ENCODE data around the gene DAGLB.
A peak's percentile ranks its signal among the peaks of the same experiment; 100 is the strongest.
"Not testable (repeated sequence)": the region's sequence is repeated elsewhere in the genome, so short reads cannot be mapped to it uniquely, and the experiment has no call there.

Gene DAGLB

GRCh38 chr7:6461946-6462550 lies 14.3 kb upstream of the DAGLB start:
- DNase-seq: no peak

- DNase-seq: no peak
Measured at GRCh38 chr7:6460990-6461584, 13.3 kb upstream of the DAGLB start.

DNA sequence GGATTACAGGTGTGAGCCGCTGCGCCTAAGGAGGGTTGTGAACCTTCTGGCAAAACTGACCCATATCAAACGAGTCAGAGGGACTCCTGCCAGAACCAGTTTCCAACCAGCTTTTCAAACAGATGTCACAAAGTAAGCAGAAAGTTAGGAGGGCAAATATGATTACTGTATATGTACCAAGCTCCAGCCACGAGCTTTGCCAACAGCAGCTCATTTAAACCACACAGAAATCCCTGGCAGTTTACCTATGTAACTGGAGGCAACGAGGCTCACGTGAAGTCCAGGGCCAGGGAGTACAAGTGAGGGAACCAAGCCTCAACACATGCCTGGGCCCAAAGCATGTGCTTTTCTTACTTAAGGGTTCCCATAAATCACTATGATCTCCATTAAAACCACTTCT lies 12.5 kb upstream of the DAGLB start:
- DNase-seq: no peak

GRCh38 chr7:6458676-6459075 lies 10.9 kb upstream of the DAGLB start:
- not testable (repeated sequence) for DNase-seq

- no peak for DNase-seq
Measured at GRCh38 chr7:6453734-6454133, 6.0 kb upstream of the DAGLB start.

DNA sequence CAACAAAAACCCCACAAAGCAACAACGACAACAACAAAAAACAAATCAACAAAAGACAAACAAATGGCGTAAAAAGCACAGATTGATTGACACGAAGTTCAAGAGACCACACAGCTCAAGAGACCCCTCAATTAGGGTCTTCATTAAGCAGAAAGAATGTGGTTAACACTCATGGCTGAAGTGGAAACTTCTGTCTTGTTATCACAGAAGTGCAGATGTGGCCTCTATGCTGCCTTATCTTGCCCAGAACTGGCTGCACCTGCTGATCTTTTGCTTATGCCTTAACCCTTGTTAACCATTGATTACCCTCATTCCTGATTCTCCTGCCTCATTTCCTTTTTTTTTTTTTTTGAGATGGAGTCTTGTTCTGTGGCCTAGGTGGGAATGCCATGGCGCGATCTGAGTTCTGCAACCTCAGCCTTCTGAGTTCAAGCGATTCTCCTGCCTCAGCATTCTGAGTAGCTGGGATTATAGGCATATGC lies 3.5 kb upstream of the DAGLB start:
- no peak for DNase-seq

DNA sequence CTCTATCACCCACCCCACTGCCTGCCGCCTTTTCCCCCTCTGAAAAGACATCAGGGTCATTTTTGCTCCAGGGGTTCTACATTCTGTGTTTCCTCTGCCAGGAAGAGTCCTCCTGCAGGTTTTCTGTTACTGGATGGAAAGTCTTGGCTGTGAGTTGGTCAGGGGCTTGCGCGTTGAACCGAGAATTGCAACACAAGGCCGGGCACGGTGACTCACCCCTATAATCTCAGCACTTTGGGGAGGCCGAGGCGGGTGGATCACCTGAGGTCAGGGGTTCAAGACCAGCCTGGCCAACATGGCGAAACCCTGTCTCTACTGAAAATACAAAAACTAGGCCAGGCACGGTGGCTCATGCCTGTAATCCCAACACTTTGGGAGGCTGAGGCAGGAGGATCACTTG lies 2.8 kb upstream of the DAGLB start:
- DNase-seq: not testable (repeated sequence)

DNA sequence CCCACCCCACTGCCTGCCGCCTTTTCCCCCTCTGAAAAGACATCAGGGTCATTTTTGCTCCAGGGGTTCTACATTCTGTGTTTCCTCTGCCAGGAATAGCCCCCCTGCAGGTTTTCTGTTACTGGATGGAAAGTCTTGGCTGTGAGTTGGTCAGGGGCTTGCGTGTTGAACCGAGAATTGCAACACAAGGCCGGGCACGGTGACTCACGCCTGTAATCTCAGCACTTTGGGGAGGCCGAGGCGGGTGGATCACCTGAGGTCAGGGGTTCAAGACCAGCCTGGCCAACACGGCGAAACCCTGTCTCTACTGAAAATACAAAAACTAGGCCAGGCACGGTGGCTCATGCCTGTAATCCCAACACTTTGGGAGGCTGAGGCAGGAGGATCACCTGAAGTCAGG lies 2.1 kb upstream of the DAGLB start:
- not testable (repeated sequence) for DNase-seq

- no peak for DNase-seq
Measured at GRCh38 chr7:6448943-6449543, 1.3 kb upstream of the DAGLB start.

- peak in 3 of 5 experiments; percentile 3 to 51 (median 9) for DNase-seq
Measured at GRCh38 chr7:6446838-6447580, 745 bp downstream of the DAGLB start.

- DNase-seq: no peak
Measured at GRCh38 chr7:6444516-6445269, 3.1 kb downstream of the DAGLB start.

DNA sequence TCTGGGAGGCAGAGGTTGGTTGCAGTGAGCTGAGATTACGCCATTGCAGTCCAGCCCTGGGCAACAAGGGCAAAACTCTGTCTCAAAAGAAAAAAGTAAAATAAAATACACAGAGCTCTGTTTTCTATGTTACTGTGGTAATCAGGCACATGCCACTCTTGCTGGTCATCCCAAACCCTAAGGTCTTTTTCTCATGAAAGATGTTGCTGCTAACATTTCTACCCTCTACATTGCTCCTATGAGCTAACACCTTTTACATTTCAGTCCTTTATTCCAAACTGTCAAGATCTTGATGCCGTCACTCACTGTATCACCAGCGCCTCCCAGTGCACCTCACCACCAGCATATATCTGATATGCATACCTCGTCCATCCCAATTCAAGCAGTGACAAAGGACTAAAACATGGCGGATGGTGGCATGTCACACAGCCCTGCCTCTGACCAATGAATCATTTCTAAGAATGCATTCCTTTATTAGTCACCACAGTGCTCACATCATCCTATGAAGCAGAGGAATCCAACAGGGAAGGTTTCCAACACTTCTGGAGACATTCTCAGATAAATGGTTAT lies 4.3 kb downstream of the DAGLB start:
- DNase-seq: no peak

DNA sequence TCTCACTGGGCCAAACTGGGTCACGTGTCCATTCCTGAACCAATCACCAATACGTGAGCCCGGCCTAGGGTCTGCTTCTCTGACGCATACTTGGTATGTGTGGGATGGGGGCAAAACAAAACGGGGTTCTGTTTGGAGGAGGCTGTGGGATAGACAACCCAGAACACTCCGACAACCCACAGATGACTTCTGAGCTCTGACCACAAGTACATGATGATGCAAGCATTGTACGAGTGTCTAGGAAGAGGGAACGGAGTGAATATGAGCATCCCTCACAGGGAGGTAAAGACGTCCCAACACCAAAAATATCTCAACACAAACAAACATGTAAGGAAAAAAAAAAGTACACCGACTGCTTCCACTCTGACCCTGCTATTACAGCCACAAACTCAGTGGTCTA lies 5.6 kb downstream of the DAGLB start:
- DNase-seq: no peak

GRCh38 chr7:6440381-6440780 lies 7.4 kb downstream of the DAGLB start:
- DNase-seq: no peak

DNA sequence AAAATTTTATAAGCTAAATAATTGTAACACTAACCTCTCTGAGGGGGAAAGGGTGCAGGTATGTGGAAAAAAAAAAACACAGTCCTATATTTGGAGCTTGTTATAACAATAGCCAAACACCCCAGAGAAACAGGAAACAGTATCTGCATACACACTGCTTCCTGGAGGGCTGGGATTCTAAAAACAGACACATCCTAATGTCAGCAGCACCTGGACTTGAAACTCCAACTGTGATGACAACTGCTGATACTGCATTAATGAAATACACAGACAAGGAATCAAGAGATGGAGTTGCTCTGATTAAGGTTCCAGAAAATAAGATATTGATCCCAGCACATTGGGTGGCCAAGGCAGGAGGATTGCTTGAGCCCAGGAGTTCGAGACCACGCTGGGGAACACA lies 9.3 kb downstream of the DAGLB start:
- peak in 1 of 5 experiments; percentile 21 for DNase-seq

DNA sequence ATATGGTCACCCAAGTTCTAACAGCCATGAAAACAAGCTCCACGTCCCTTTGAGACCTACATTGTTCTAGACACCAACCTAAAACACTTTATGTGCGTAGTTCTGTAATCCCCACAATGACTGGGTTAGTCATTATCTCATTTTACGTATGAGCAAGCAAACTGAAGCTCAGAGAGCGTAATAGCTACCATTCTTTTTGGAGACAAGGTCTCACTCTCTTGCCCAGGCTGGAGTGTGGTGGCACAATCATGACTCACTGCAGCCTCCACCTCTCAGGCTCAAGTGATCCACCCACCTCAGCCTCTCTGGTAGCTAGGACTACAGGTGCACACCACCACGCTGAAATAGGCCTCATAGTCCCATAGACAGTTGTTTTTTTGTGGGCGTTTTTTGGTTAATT lies 10.5 kb downstream of the DAGLB start:
- DNase-seq: peak in 1 of 5 experiments; percentile 12

GRCh38 chr7:6436385-6436685 lies 11.4 kb downstream of the DAGLB start:
- DNase-seq: peak in 1 of 5 experiments; percentile 42

- peak; percentile 71 to 88 (median 81) for DNase-seq
Measured at GRCh38 chr7:6435486-6436384, 12.0 kb downstream of the DAGLB start.

DNA sequence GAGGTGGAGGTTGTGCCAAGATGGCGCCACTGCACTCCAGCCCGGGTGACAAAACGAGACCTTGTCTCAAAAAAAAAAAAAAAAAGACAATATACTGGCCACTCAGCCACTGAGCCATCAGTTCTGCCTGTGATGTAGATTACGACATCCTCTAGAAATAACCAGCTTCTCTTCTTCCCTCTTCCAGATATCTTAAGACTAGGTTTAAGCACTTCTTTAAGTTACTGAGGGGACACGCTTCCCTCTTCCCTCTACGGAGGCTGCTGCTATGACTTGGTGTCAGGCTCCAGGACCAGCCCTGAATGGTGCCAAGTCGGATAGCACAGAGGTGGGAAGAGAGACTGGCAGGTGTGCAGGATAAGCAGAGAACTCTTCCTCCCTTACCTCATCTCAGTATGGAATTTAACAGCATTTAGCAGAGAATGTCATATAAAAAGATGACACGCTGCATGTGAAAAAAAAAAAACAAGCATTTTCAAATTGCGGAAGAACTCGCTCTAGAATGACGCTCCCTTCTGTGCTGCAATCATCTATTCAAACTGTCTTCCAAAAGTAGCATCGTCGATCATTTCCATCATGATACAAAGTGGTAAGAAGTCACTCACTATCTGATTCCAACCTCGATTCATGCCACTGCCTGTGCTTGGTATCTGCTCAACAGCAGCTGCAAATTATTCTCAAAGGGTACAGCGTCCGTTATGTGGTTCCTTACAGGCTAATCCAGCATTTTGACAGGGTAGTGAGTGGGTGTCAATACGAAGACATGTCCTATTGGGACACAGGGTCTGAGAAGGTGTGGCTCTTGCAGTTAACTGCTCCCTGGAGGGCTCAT lies 13.8 kb downstream of the DAGLB start:
- DNase-seq: no peak

DNA sequence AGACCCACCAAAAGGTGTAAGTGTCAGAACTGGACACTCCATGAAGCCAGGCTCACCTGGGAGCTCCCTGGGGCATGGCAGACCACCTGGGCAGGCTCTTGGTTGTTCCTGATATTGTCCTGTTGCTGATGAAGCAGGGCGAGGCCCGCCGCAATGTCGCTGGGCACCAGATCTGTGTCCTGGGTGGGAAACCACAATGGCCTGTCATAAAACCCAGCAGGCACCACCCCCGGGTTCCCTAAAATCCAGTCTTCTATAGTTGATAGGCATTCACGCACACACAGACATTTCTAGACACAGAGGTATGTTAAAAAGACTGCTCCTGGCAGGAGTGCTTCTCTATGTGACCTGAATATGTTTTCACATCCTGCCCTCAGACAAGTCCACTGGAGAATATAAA lies 15.0 kb downstream of the DAGLB start:
- no peak for DNase-seq

- DNase-seq: no peak
Measured at GRCh38 chr7:6430974-6431373, 16.8 kb downstream of the DAGLB start.

Measured in T-helper 2 cell (primary cell).